ENCODE results near the gene SLC7A6OS. TPM values are rescaled to one million over a fixed set of nuclear protein-coding genes. Genes with fewer than 3 reads are reported as not detected.

SLC7A6OS gene
- total RNA-seq, 1 experiment from 2014 or later, result 24.5 TPM

DNA sequence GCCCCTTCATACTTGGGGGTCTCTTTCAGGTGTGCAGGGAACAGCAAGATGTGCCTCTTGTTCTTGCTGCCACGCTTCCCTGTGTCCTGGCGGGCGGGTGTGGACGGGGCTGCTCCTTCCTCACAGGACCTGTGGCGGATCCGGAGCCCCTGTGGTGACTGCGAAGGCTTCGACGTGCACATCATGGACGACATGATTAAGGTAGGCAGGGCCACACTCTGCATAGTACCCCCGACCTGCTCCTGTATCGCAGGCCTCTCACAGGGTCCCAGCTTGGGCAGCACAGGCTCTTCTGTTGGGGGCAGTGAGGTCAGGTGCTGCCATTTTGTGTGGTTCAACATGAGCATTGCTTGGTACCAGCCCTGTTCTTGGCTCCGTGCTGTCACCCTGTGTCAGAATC is 42.6 kb upstream of the SLC7A6OS start:
- Mint-ChIP-seq H3K9me3 (no peaks in the 10 kb centered on the region), H3K27me3 (ENCODE audit: low read depth) (no peaks in the 10 kb centered on the region), H3K36me3 (ENCODE audit: insufficient read depth in 1 of 3, low read depth in 3 of 3) (peaks cover 13 to 66% (median 62%) of the 10 kb centered on the region in 3 experiments; a peak in 6 of 7 replicates), H3K4me1 (0 out of 4 replicates have a peak, but pooled peaks cover 0 to 2% of the 10 kb centered on the region in 2 experiments), H3K27ac (no peak overlapping the region), H3K4me3 (no peak overlapping the region)
- no peaks in the 10 kb centered on the region for H3K27me3 ChIP-seq (ENCODE audit: insufficient read depth, low read length)
- no peaks in the 10 kb centered on the region for H4K20me1 ChIP-seq (ENCODE audit: control insufficient read depth, insufficient read depth, insufficient read length)
- no CpG with 5 or more reads among the region's 13 CpGs for WGBS (ENCODE audit: extremely low coverage, insufficient read length, low lambda C conversion rate)
- H3K23ac ChIP-seq (ENCODE audit: insufficient read length, low read depth, low read length), result no peak overlapping the region
- no peak overlapping the region for H4K5ac ChIP-seq (ENCODE audit: insufficient read length, low read depth, low read length)
- H3K4ac ChIP-seq (ENCODE audit: low read depth, low read length), result no peak overlapping the region
- H3K9ac ChIP-seq (ENCODE audit: extremely low read depth, insufficient read length, low read length), result no peak overlapping the region
- H2BK20ac ChIP-seq (ENCODE audit: low read depth, low read length, poor library complexity, severe bottlenecking), result no peak overlapping the region
- no peak overlapping the region for H3K4me2 ChIP-seq (ENCODE audit: insufficient read depth, insufficient read length, low read length)
- TF ChIP-seq CTCF (conservative IDR thresholded peaks at IDR 0.05), result no peak
- H2BK12ac ChIP-seq (ENCODE audit: insufficient read length, low read depth, low read length), result no peak overlapping the region
- no peaks in the 10 kb centered on the region for H3K79me1 ChIP-seq (ENCODE audit: insufficient read depth, low read depth, low read length, poor library complexity, severe bottlenecking)
- no peak overlapping the region for H2BK120ac ChIP-seq (ENCODE audit: low read depth, low read length, poor library complexity, severe bottlenecking)
- H3K27ac ChIP-seq (ENCODE audit: insufficient read length, low read depth, low read length), result no peak overlapping the region
- no peak overlapping the region for H3T11ph ChIP-seq (ENCODE audit: low read length)
- H4K8ac ChIP-seq (replicated peaks; ENCODE audit: insufficient read length, low read depth, low read length), result no peak overlapping the region
- H2BK5ac ChIP-seq (ENCODE audit: insufficient read length, low read length), result no peak overlapping the region
- H2BK15ac ChIP-seq (ENCODE audit: low read depth, low read length), result no peak overlapping the region
- no peaks in the 10 kb centered on the region for H3K23me2 ChIP-seq (ENCODE audit: insufficient read length, low read depth, low read length, poor library complexity, severe bottlenecking)
- H3K56ac ChIP-seq (ENCODE audit: insufficient read length, low read depth, low read length), result no peak overlapping the region
- no peak overlapping the region for H2AK5ac ChIP-seq (ENCODE audit: insufficient read length, low read length)
- H4K91ac ChIP-seq (ENCODE audit: insufficient read length, low read depth, low read length), result no peak overlapping the region
- no peaks in the 10 kb centered on the region for H3K4me1 ChIP-seq (ENCODE audit: insufficient read depth, low read length)
- H3K9me3 ChIP-seq (ENCODE audit: control insufficient read depth, low read depth, low read length), result no peaks in the 10 kb centered on the region
- DNase-seq, result no peak
- H2AFZ ChIP-seq (ENCODE audit: low read length), result no peak overlapping the region
- no peaks in the 10 kb centered on the region for H3K79me2 ChIP-seq (ENCODE audit: insufficient read depth, low read length)
- no peak overlapping the region for H3K14ac ChIP-seq (ENCODE audit: insufficient read depth, low read length)
- H3K18ac ChIP-seq (ENCODE audit: insufficient read length, low read depth, low read length), result no peak overlapping the region
